ENCODE measurements around the gene REG4. TPM values are rescaled to one million over a fixed set of nuclear protein-coding genes. Genes with fewer than 3 reads are reported as not detected.

The REG4 gene
- total and polyA plus RNA-seq, 2 donors (not counting 3 experiments of a cell fraction or from before 2014, with no cell fraction given), result not detected

GRCh38 chr1:119747451-119747850 lies 63.8 kb downstream of the REG4 start:
- no peaks in the 10 kb centered on the region for H3K4me1 ChIP-seq (ENCODE audit: control insufficient read depth, extremely low read depth, insufficient read depth, low read length)
- H3K36me3 ChIP-seq (ENCODE audit: control insufficient read depth in 2 of 2, extremely low read depth in 1 of 2, insufficient read depth in 2 of 2, low read length in 2 of 2), result no peaks in the 10 kb centered on the region
- no peaks in the 10 kb centered on the region for H3K9me1 ChIP-seq (replicated peaks; ENCODE audit: control insufficient read depth, extremely low read depth, insufficient read depth, low read length)
- ChIA-PET POLR2A (no interaction called here), CTCF (interaction anchor here (0.9 to 1.9 kb wide), 2 partner anchors 9 to 10 kb away, joined by 3 to 7 read pairs; no protein-coding TSS in a partner anchor)
- no peak overlapping the region for H3K27ac ChIP-seq (ENCODE audit: insufficient read depth, low read depth, low read length)
- no peaks in the 10 kb centered on the region for H3K79me2 ChIP-seq (ENCODE audit: control insufficient read depth, insufficient read depth, low read length)
- H4K20me1 ChIP-seq (replicated peaks; ENCODE audit: control insufficient read depth, extremely low read depth, insufficient read depth, low read length), result no peaks in the 10 kb centered on the region
- intact Hi-C loops (cut with micrococcal nuclease), result no loop called here
- TF ChIP-seq MYC (IDR thresholded peaks at IDR 0.05; ENCODE audit: low read depth, low read length), result no peak
- TF ChIP-seq JUN (IDR thresholded peaks at IDR 0.05; ENCODE audit: borderline replicate concordance, insufficient read depth, insufficient read length, low read depth), result no peak
- no peak for TF ChIP-seq EZH2 (IDR thresholded peaks at IDR 0.05; ENCODE audit: borderline replicate concordance, low read depth, low read length, severe bottlenecking)
- no peak for TF ChIP-seq POLR2A (IDR thresholded peaks at IDR 0.05; ENCODE audit: low read depth, low read length)
- TF ChIP-seq POLR2AphosphoS5 (IDR thresholded peaks at IDR 0.05; ENCODE audit: insufficient read depth, low read depth, low read length), result no peak
- no TSS peak for BruUV-seq (replicated peaks)
- no peak overlapping the region for H3K4me2 ChIP-seq (ENCODE audit: insufficient read depth, low read length)
- FAIRE-seq (no peak), DNase-seq (ENCODE audit: low read depth, low spot score) (no peak)
- dilution Hi-C loops (cut with MboI; ENCODE audit: extremely low pct_ligation_motif_present, low sequenced_read_pairs), result no loop called here
- no peaks in the 10 kb centered on the region for H3K9me3 ChIP-seq (replicated peaks; ENCODE audit: control insufficient read depth, insufficient read depth, low read length)
- no peak overlapping the region for H3K4me3 ChIP-seq (replicated peaks in 1 of 3; ENCODE audit: insufficient read depth in 1 of 3, low read depth in 1 of 3, low read length in 3 of 3)
- peaks cover 5 to 21% of the 10 kb centered on the region in 2 experiments for H3K27me3 ChIP-seq (ENCODE audit: control insufficient read depth in 2 of 2, insufficient read depth in 2 of 2, low read length in 2 of 2)
- no peak overlapping the region for H3K9ac ChIP-seq (replicated peaks; ENCODE audit: extremely low read depth, insufficient read depth, low read length)
- no peak overlapping the region for H2AFZ ChIP-seq (ENCODE audit: low read depth, low read length)

GRCh38 chr1:119745034-119745433 lies 66.2 kb downstream of the REG4 start:
- H2AFZ ChIP-seq (ENCODE audit: low read depth, low read length), result no peak overlapping the region
- no peaks in the 10 kb centered on the region for H3K9me3 ChIP-seq (replicated peaks; ENCODE audit: control insufficient read depth, insufficient read depth, low read length)
- H3K4me3 ChIP-seq (replicated peaks in 1 of 3; ENCODE audit: insufficient read depth in 1 of 3, low read depth in 1 of 3, low read length in 3 of 3), result no peak overlapping the region
- TF ChIP-seq MAX (IDR thresholded peaks at IDR 0.05; ENCODE audit: insufficient read depth, insufficient read length), result no peak
- no peak for DNase-seq (ENCODE audit: low read depth, low spot score)
- no peak for FAIRE-seq
- no peaks in the 10 kb centered on the region for H4K20me1 ChIP-seq (replicated peaks; ENCODE audit: control insufficient read depth, extremely low read depth, insufficient read depth, low read length)
- dilution Hi-C loops (cut with MboI; ENCODE audit: extremely low pct_ligation_motif_present, low sequenced_read_pairs) (no loop called here), intact Hi-C loops (cut with micrococcal nuclease) (loop anchor here (2.0 kb wide), 1 partner anchor 132 kb away; no protein-coding TSS in a partner anchor)
- ChIA-PET POLR2A (no interaction called here), CTCF (interaction anchor here (0.9 to 3.6 kb wide), 17 partner anchors 9 to 197 kb away, joined by 3 to 28 read pairs (median 3); partner anchors contain the start of genes HMGCS2, PHGDH and REG4)
- H3K4me2 ChIP-seq (ENCODE audit: insufficient read depth, low read length), result no peak overlapping the region
- H3K9ac ChIP-seq (replicated peaks; ENCODE audit: extremely low read depth, insufficient read depth, low read length), result no peak overlapping the region
- H3K27me3 ChIP-seq (ENCODE audit: control insufficient read depth in 2 of 2, insufficient read depth in 2 of 2, low read length in 2 of 2), result peaks cover 2 to 5% of the 10 kb centered on the region in 2 experiments
- no peaks in the 10 kb centered on the region for H3K4me1 ChIP-seq (ENCODE audit: control insufficient read depth, extremely low read depth, insufficient read depth, low read length)
- H3K9me1 ChIP-seq (replicated peaks; ENCODE audit: control insufficient read depth, extremely low read depth, insufficient read depth, low read length), result no peaks in the 10 kb centered on the region
- no TSS peak for BruUV-seq (replicated peaks)
- H3K27ac ChIP-seq (ENCODE audit: insufficient read depth, low read depth, low read length), result no peak overlapping the region
- H3K79me2 ChIP-seq (ENCODE audit: control insufficient read depth, insufficient read depth, low read length), result no peaks in the 10 kb centered on the region
- H3K36me3 ChIP-seq (ENCODE audit: control insufficient read depth in 2 of 2, extremely low read depth in 1 of 2, insufficient read depth in 2 of 2, low read length in 2 of 2), result no peaks in the 10 kb centered on the region
